ENCODE data around the gene SOD1. TPM values are rescaled to one million over a fixed set of nuclear protein-coding genes. Genes with fewer than 3 reads are reported as not detected.

Gene SOD1
- total RNA-seq, 2 donors from 2014 or later: 165 to 282 TPM

- no peak for DNase-seq (ENCODE audit: low spot score)
- Histone ChIP-seq H3K9me3 (no peaks in the 10 kb centered on the region), H3K4me1 (replicated peaks) (no peaks in the 10 kb centered on the region), H3K27me3 (replicated peaks; ENCODE audit: insufficient read depth) (no peaks in the 10 kb centered on the region), H3K4me3 (no peak overlapping the region), H3K27ac (no peak overlapping the region), H3K36me3 (no peaks in the 10 kb centered on the region)
- intact Hi-C loops (cut with DNase I): no loop called here
- TF ChIP-seq CTCF (IDR thresholded peaks at IDR 0.05): no peak
- no peak for TF ChIP-seq POLR2A (IDR thresholded peaks at IDR 0.05)
- no peak for TF ChIP-seq POLR2AphosphoS5 (IDR thresholded peaks at IDR 0.05)
- WGBS: 97% methylated on average over 1 of the region's 1 CpG
Measured at GRCh38 chr21:31711745-31712285, 52.3 kb downstream of the SOD1 start.

GRCh38 chr21:31713115-31713514 lies 53.6 kb downstream of the SOD1 start:
- 46% methylated on average over 3 of the region's 3 CpGs for WGBS
- no peak overlapping the region for H3K4me3 ChIP-seq
- no peak overlapping the region for H3K27ac ChIP-seq
- no peak for DNase-seq (ENCODE audit: low spot score)
- no peak for TF ChIP-seq CTCF (IDR thresholded peaks at IDR 0.05)
- TF ChIP-seq POLR2A (IDR thresholded peaks at IDR 0.05): no peak
- no peak for TF ChIP-seq POLR2AphosphoS5 (IDR thresholded peaks at IDR 0.05)
- no peaks in the 10 kb centered on the region for H3K36me3 ChIP-seq
- no peaks in the 10 kb centered on the region for H3K27me3 ChIP-seq (replicated peaks; ENCODE audit: insufficient read depth)
- no peaks in the 10 kb centered on the region for H3K9me3 ChIP-seq
- H3K4me1 ChIP-seq (replicated peaks): no peaks in the 10 kb centered on the region
- intact Hi-C loops (cut with DNase I): no loop called here

- H3K27ac ChIP-seq: no peak overlapping the region
Measured at GRCh38 chr21:31713973-31714740, 54.7 kb downstream of the SOD1 start.

GRCh38 chr21:31714741-31715365 lies 55.4 kb downstream of the SOD1 start:
- H3K27me3 ChIP-seq (replicated peaks; ENCODE audit: insufficient read depth): no peaks in the 10 kb centered on the region
- DNase-seq (ENCODE audit: low spot score): no peak
- no peak overlapping the region for H3K4me3 ChIP-seq
- no peak overlapping the region for H3K27ac ChIP-seq
- no peak for TF ChIP-seq CTCF (IDR thresholded peaks at IDR 0.05)
- TF ChIP-seq POLR2AphosphoS5 (IDR thresholded peaks at IDR 0.05): no peak
- TF ChIP-seq POLR2A (IDR thresholded peaks at IDR 0.05): no peak
- no peaks in the 10 kb centered on the region for H3K4me1 ChIP-seq (replicated peaks)
- H3K36me3 ChIP-seq: no peaks in the 10 kb centered on the region
- intact Hi-C loops (cut with DNase I): no loop called here
- no peaks in the 10 kb centered on the region for H3K9me3 ChIP-seq
- WGBS: 86% methylated on average over 5 of the region's 5 CpGs

More at GRCh38 chr21:31713973-31714740, 54.7 kb downstream of the SOD1 start:
- no peaks in the 10 kb centered on the region for H3K36me3 ChIP-seq
- no peak for DNase-seq (ENCODE audit: low spot score)
- WGBS: 76% methylated on average over 5 of the region's 5 CpGs
- no peak for TF ChIP-seq POLR2AphosphoS5 (IDR thresholded peaks at IDR 0.05)
- no peak for TF ChIP-seq CTCF (IDR thresholded peaks at IDR 0.05)
- TF ChIP-seq POLR2A (IDR thresholded peaks at IDR 0.05): no peak
- no peak overlapping the region for H3K4me3 ChIP-seq
- no peaks in the 10 kb centered on the region for H3K27me3 ChIP-seq (replicated peaks; ENCODE audit: insufficient read depth)
- intact Hi-C loops (cut with DNase I): no loop called here
- H3K4me1 ChIP-seq (replicated peaks): no peaks in the 10 kb centered on the region
- no peaks in the 10 kb centered on the region for H3K9me3 ChIP-seq

Measured in prostate gland (tissue), 2 donors.